ENCODE results near the gene COLQ.

COLQ gene

GRCh38 chr3:15433531-15433930 is 88.0 kb downstream of the COLQ start:
- no peak overlapping the region for H3K27ac ChIP-seq (ENCODE audit: low read depth, low read length)
- no peak overlapping the region for H3K4me2 ChIP-seq (ENCODE audit: low read length)
- no peak for DNase-seq
- peaks cover 8% of the 10 kb centered on the region for H3K79me2 ChIP-seq (ENCODE audit: control insufficient read depth, insufficient read depth, low read length)
- peaks cover 9% of the 10 kb centered on the region for H3K36me3 ChIP-seq (ENCODE audit: control insufficient read depth, insufficient read depth, low read length)
- H2AK5ac ChIP-seq (ENCODE audit: low read length) = no peak overlapping the region
- peaks cover 2% of the 10 kb centered on the region for H3K4me1 ChIP-seq (ENCODE audit: control insufficient read depth, low read depth, low read length)
- no peak overlapping the region for H4K5ac ChIP-seq (ENCODE audit: low read length)
- no peak overlapping the region for H2BK15ac ChIP-seq (replicated peaks; ENCODE audit: low read depth)
- no peak overlapping the region for H3K18ac ChIP-seq (ENCODE audit: low read length)
- no peak overlapping the region for H3K56ac ChIP-seq (ENCODE audit: low read length)
- H3K4me3 ChIP-seq (ENCODE audit: low read length) = no peak overlapping the region
- no peak overlapping the region for H3K23ac ChIP-seq (ENCODE audit: low read length)
- H4K8ac ChIP-seq (ENCODE audit: low read depth, low read length) = no peak overlapping the region
- H3K4ac ChIP-seq (ENCODE audit: low read depth, low read length) = no peak overlapping the region
- no peaks in the 10 kb centered on the region for H3K27me3 ChIP-seq (ENCODE audit: insufficient read depth, low read length, poor library complexity)
- no peak overlapping the region for H2BK120ac ChIP-seq (ENCODE audit: low read depth, low read length)
- no CpG with 5 or more reads among the region's 1 CpG for WGBS (ENCODE audit: extremely low coverage, insufficient coverage, low lambda C conversion rate)
- H3K79me1 ChIP-seq (ENCODE audit: low read length) = peaks cover 11% of the 10 kb centered on the region
- no peak overlapping the region for H2BK5ac ChIP-seq (ENCODE audit: low read length)
- no peak overlapping the region for H3K9ac ChIP-seq (ENCODE audit: low read length)

GRCh38 chr3:15431256-15431837 is 90.2 kb downstream of the COLQ start:
- no peak overlapping the region for H3K56ac ChIP-seq (ENCODE audit: low read length)
- H3K79me2 ChIP-seq (ENCODE audit: control insufficient read depth, insufficient read depth, low read length) = peaks cover 25% of the 10 kb centered on the region
- H3K4me3 ChIP-seq (ENCODE audit: low read length) = no peak overlapping the region
- DNase-seq = no peak
- H3K27me3 ChIP-seq (ENCODE audit: insufficient read depth, low read length, poor library complexity) = no peaks in the 10 kb centered on the region
- no peak overlapping the region for H4K8ac ChIP-seq (ENCODE audit: low read depth, low read length)
- H3K27ac ChIP-seq (ENCODE audit: low read depth, low read length) = no peak overlapping the region
- H2BK5ac ChIP-seq (ENCODE audit: low read length) = no peak overlapping the region
- WGBS (ENCODE audit: extremely low coverage, insufficient coverage, low lambda C conversion rate) = no CpG with 5 or more reads among the region's 3 CpGs
- H2BK15ac ChIP-seq (replicated peaks; ENCODE audit: low read depth) = no peak overlapping the region
- H3K36me3 ChIP-seq (ENCODE audit: control insufficient read depth, insufficient read depth, low read length) = peaks cover 4% of the 10 kb centered on the region
- no peak overlapping the region for H3K23ac ChIP-seq (ENCODE audit: low read length)
- no peak overlapping the region for H4K5ac ChIP-seq (ENCODE audit: low read length)
- H3K4me1 ChIP-seq (ENCODE audit: control insufficient read depth, low read depth, low read length) = peaks cover 4% of the 10 kb centered on the region
- peaks cover 22% of the 10 kb centered on the region for H3K79me1 ChIP-seq (ENCODE audit: low read length)
- no peak overlapping the region for H3K4ac ChIP-seq (ENCODE audit: low read depth, low read length)
- H2AK5ac ChIP-seq (ENCODE audit: low read length) = no peak overlapping the region
- no peak overlapping the region for H3K4me2 ChIP-seq (ENCODE audit: low read length)
- no peak overlapping the region for H3K9ac ChIP-seq (ENCODE audit: low read length)
- no peak overlapping the region for H2BK120ac ChIP-seq (ENCODE audit: low read depth, low read length)
- no peak overlapping the region for H3K18ac ChIP-seq (ENCODE audit: low read length)

GRCh38 chr3:15430624-15431023 is 90.9 kb downstream of the COLQ start:
- Histone ChIP-seq H3K4ac (ENCODE audit: low read depth, low read length) (no peak overlapping the region), H3K4me3 (ENCODE audit: low read length) (no peak overlapping the region), H3K36me3 (ENCODE audit: control insufficient read depth, insufficient read depth, low read length) (peaks cover 2% of the 10 kb centered on the region), H3K4me1 (ENCODE audit: control insufficient read depth, low read depth, low read length) (peaks cover 4% of the 10 kb centered on the region), H4K8ac (ENCODE audit: low read depth, low read length) (no peak overlapping the region), H3K79me1 (ENCODE audit: low read length) (peaks cover 23% of the 10 kb centered on the region), H4K5ac (ENCODE audit: low read length) (no peak overlapping the region), H2BK120ac (ENCODE audit: low read depth, low read length) (no peak overlapping the region), H3K79me2 (ENCODE audit: control insufficient read depth, insufficient read depth, low read length) (peaks cover 26% of the 10 kb centered on the region), H3K27ac (ENCODE audit: low read depth, low read length) (no peak overlapping the region), H3K56ac (ENCODE audit: low read length) (no peak overlapping the region), H2BK15ac (replicated peaks; ENCODE audit: low read depth) (no peak overlapping the region), H3K18ac (ENCODE audit: low read length) (no peak overlapping the region), H2AK5ac (ENCODE audit: low read length) (no peak overlapping the region), H3K9ac (ENCODE audit: low read length) (no peak overlapping the region), H3K4me2 (ENCODE audit: low read length) (no peak overlapping the region), H3K27me3 (ENCODE audit: insufficient read depth, low read length, poor library complexity) (no peaks in the 10 kb centered on the region), H2BK5ac (ENCODE audit: low read length) (no peak overlapping the region), H3K23ac (ENCODE audit: low read length) (no peak overlapping the region)
- DNase-seq = no peak
- WGBS (ENCODE audit: extremely low coverage, insufficient coverage, low lambda C conversion rate) = no CpG with 5 or more reads among the region's 1 CpG

- no peak for DNase-seq
- Histone ChIP-seq H3K27ac (ENCODE audit: low read depth, low read length) (no peak overlapping the region), H3K4me3 (ENCODE audit: low read length) (no peak overlapping the region), H3K18ac (ENCODE audit: low read length) (no peak overlapping the region), H4K5ac (ENCODE audit: low read length) (no peak overlapping the region), H2AK5ac (ENCODE audit: low read length) (no peak overlapping the region), H3K36me3 (ENCODE audit: control insufficient read depth, insufficient read depth, low read length) (peaks cover 5% of the 10 kb centered on the region), H3K4ac (ENCODE audit: low read depth, low read length) (no peak overlapping the region), H3K27me3 (ENCODE audit: insufficient read depth, low read length, poor library complexity) (no peaks in the 10 kb centered on the region), H3K79me2 (ENCODE audit: control insufficient read depth, insufficient read depth, low read length) (peaks cover 26% of the 10 kb centered on the region), H3K4me1 (ENCODE audit: control insufficient read depth, low read depth, low read length) (peaks cover 4% of the 10 kb centered on the region), H2BK5ac (ENCODE audit: low read length) (no peak overlapping the region), H4K8ac (ENCODE audit: low read depth, low read length) (no peak overlapping the region), H3K4me2 (ENCODE audit: low read length) (no peak overlapping the region), H3K79me1 (ENCODE audit: low read length) (peaks cover 27% of the 10 kb centered on the region), H3K56ac (ENCODE audit: low read length) (no peak overlapping the region), H2BK15ac (replicated peaks; ENCODE audit: low read depth) (no peak overlapping the region), H3K23ac (ENCODE audit: low read length) (no peak overlapping the region), H3K9ac (ENCODE audit: low read length) (no peak overlapping the region), H2BK120ac (ENCODE audit: low read depth, low read length) (no peak overlapping the region)
- no CpG with 5 or more reads among the region's 6 CpGs for WGBS (ENCODE audit: extremely low coverage, insufficient coverage, low lambda C conversion rate)
Measured at GRCh38 chr3:15429080-15429479, 92.4 kb downstream of the COLQ start.

GRCh38 chr3:15428539-15428938 is 93.0 kb downstream of the COLQ start:
- peak overlapping the region; percentile 87 for H3K56ac ChIP-seq (ENCODE audit: low read length)
- no peak overlapping the region for H3K27ac ChIP-seq (ENCODE audit: low read depth, low read length)
- no peak overlapping the region for H2BK5ac ChIP-seq (ENCODE audit: low read length)
- H3K4me3 ChIP-seq (ENCODE audit: low read length) = peak overlapping the region; percentile 96
- peaks cover 4% of the 10 kb centered on the region for H3K4me1 ChIP-seq (ENCODE audit: control insufficient read depth, low read depth, low read length)
- WGBS (ENCODE audit: extremely low coverage, insufficient coverage, low lambda C conversion rate) = no CpG with 5 or more reads among the region's 9 CpGs
- H3K36me3 ChIP-seq (ENCODE audit: control insufficient read depth, insufficient read depth, low read length) = peaks cover 5% of the 10 kb centered on the region
- H2AK5ac ChIP-seq (ENCODE audit: low read length) = no peak overlapping the region
- H2BK120ac ChIP-seq (ENCODE audit: low read depth, low read length) = no peak overlapping the region
- peaks cover 26% of the 10 kb centered on the region for H3K79me2 ChIP-seq (ENCODE audit: control insufficient read depth, insufficient read depth, low read length)
- no peak overlapping the region for H4K8ac ChIP-seq (ENCODE audit: low read depth, low read length)
- no peak overlapping the region for H3K18ac ChIP-seq (ENCODE audit: low read length)
- no peak overlapping the region for H4K5ac ChIP-seq (ENCODE audit: low read length)
- DNase-seq = peak; percentile 44
- no peak overlapping the region for H2BK15ac ChIP-seq (replicated peaks; ENCODE audit: low read depth)
- H3K23ac ChIP-seq (ENCODE audit: low read length) = no peak overlapping the region
- H3K4ac ChIP-seq (ENCODE audit: low read depth, low read length) = no peak overlapping the region
- peak overlapping the region; percentile 95 for H3K4me2 ChIP-seq (ENCODE audit: low read length)
- peaks cover 27% of the 10 kb centered on the region for H3K79me1 ChIP-seq (ENCODE audit: low read length)
- H3K9ac ChIP-seq (ENCODE audit: low read length) = peak overlapping the region; percentile 95
- H3K27me3 ChIP-seq (ENCODE audit: insufficient read depth, low read length, poor library complexity) = no peaks in the 10 kb centered on the region

- WGBS (ENCODE audit: extremely low coverage, insufficient coverage, low lambda C conversion rate) = no CpG with 5 or more reads among the region's 11 CpGs
- Histone ChIP-seq H2BK120ac (ENCODE audit: low read depth, low read length) (no peak overlapping the region), H3K79me2 (ENCODE audit: control insufficient read depth, insufficient read depth, low read length) (peaks cover 26% of the 10 kb centered on the region), H2BK15ac (replicated peaks; ENCODE audit: low read depth) (no peak overlapping the region), H2BK5ac (ENCODE audit: low read length) (no peak overlapping the region), H4K5ac (ENCODE audit: low read length) (no peak overlapping the region), H3K9ac (ENCODE audit: low read length) (peak overlapping the region; percentile 95), H2AK5ac (ENCODE audit: low read length) (no peak overlapping the region), H3K18ac (ENCODE audit: low read length) (peak overlapping the region; percentile 82), H3K4ac (ENCODE audit: low read depth, low read length) (no peak overlapping the region), H3K27ac (ENCODE audit: low read depth, low read length) (no peak overlapping the region), H3K56ac (ENCODE audit: low read length) (peak overlapping the region; percentile 87), H3K79me1 (ENCODE audit: low read length) (peaks cover 27% of the 10 kb centered on the region), H4K8ac (ENCODE audit: low read depth, low read length) (no peak overlapping the region), H3K36me3 (ENCODE audit: control insufficient read depth, insufficient read depth, low read length) (peaks cover 5% of the 10 kb centered on the region), H3K4me2 (ENCODE audit: low read length) (peak overlapping the region; percentile 95), H3K27me3 (ENCODE audit: insufficient read depth, low read length, poor library complexity) (no peaks in the 10 kb centered on the region), H3K4me1 (ENCODE audit: control insufficient read depth, low read depth, low read length) (peaks cover 4% of the 10 kb centered on the region), H3K23ac (ENCODE audit: low read length) (no peak overlapping the region), H3K4me3 (ENCODE audit: low read length) (peak overlapping the region; percentile 96)
- DNase-seq = peak; percentile 3
Measured at GRCh38 chr3:15427981-15428380, 93.5 kb downstream of the COLQ start.
